HL-60/S4 treated with retinoic acid at 250 ng/mL for 4 days and 3 days (cell line): ENCODE measurements around the gene PYCR2.

ENCODE experiments used
- in situ Hi-C: fragments of 300-500 bp; cut with MboI; formaldehyde crosslinking; loops from 2 replicates; pipeline ENCODE4 v1.7.0; 2022; ENCODE audit warnings: low sequenced_read_pairs

PYCR2 gene

DNA sequence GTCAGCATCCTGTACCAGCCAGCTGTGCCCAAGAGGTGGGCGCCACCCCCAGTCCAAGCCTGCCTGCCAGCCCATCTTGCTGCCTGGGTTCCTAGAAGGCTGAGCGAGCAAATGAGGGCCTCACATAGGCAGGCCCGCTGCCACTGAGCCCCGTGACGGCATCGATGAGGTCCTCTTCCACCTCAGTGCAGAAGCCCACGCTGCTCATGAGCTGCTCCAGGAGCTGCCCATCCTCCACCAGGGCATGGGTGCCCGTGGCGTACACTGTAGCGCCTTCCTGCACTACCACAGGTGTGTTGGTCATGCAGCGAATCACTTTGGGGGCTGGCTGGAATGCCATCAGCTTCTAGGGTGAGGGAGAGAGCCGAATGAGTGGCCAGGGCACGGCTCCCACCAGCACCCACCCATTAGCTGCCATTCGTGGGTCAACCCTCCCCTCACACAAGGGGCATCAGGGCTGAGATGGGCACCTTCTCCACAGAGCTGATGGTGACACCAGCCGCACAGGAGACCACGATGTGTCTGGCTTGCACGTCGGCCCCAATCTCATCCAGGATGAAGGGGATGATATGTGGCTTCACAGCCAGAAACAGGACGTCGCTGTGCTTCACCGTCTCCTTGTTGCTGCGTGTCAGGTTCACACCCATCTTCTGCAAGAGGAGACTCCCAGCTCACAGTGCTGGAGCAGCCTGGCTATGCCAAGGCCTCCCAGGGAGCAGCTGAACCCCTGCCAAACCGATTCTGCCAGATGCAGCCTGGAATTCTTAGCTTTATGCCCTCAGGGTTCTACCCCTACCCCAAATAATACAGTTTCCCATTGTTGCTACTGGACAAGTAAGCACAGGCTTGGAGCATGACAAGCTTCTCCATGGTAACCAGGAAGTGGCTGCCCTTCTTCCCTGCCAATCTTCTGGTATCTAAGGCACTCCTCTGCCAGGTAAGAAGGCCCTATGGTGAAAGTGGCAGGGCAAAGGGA is 2.0 kb downstream of the PYCR2 start:
- in situ Hi-C loops, result no loop called here

DNA sequence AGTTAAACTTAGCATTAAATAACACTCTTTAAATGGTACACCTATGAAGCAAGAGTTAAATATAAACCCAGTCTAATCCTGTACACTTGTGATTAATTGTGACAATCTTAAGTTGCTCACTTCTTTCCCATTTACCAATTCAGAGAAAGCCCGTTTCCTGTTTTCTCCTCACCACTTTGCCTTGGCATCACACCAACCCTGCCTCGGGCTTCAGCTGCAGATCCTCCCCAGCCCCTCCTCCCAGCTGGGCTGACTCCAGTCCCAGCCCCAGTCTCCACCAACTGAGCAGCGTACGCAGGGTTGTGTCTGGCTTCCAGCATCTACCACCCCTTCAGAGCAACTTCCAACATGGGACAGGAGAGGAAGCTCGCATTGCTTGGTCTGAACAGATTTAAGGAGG is 4.1 kb downstream of the PYCR2 start:
- in situ Hi-C loops, result no loop called here

DNA sequence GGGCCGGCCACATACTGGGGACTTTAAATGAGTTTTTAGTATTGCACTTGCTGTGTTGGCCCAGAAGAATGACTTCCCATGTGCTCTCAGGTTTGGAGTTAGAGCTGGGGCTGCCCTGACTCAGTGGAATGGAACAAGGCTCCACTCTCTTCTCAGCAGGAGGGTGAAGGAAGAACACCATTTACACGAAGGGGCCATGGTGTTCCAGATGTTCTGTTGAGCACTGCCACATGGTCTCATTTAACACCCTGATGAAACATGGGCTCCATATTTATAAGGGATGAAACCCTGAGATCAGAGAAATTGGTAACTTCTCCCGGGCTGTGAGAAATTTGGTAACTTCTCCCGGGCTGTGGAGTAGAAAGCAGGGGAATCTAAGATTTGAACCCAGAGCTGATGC is 5.8 kb downstream of the PYCR2 start:
- in situ Hi-C loops, result no loop called here

DNA sequence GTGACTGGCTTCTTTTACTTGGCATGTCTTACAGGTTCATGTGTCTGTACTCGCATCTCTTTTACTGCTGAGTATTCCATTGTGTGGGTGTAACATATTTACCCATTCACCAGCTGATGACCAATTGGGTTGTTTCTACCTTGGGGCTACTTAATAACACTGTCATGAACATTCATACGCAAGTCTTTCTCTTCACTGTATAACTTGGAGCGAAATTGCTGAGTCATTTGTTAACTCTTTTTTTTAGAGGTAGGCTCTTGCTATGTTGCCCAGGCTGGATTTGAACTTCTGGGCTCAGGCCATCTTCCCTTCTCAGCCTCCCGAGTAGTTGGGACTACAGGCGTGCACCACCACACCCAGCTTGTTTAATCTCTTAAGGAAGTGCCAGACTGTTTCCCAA is 6.5 kb downstream of the PYCR2 start:
- in situ Hi-C loops, result no loop called here

DNA sequence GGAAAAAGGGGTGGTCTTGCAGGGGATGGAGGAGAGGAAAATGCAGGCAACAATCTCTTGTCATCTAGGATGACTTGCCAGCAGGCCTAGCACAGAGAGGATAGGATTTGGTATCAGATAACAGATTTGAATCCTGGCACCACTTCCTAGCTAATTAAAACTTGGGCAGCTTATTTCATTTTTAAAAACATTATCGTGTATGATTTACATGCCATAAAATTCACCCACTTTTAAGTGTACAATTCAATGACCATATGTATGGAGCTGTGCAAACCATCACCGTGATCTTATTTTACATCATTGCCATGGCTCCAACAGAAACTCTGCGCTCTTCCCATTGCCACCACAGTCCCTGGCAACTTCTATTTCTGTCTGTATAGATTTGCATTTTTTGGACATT is 6.9 kb downstream of the PYCR2 start:
- in situ Hi-C loops, result no loop called here

DNA sequence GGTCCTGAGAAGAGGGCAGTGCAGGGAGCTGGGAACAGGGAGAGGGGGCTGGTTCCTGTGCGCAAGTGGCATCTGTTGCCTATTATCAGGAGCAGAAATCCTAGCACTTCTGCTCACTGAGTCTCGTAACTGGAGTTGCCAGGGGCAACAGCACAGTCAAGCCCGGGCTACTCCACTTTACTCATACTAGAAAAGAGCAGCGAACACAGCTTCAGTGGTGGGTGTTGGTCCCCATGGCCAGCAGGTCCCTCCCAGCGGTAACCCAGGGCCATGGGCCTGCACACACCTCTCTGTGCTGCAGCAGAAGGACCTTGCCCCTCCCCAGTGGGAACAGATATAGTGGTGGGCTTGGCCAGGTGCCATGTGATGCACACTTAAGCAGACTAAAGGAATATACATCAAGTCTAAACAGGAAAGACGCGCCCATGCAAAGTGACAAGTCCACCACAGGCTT is 8.5 kb downstream of the PYCR2 start:
- in situ Hi-C loops, result no loop called here

DNA sequence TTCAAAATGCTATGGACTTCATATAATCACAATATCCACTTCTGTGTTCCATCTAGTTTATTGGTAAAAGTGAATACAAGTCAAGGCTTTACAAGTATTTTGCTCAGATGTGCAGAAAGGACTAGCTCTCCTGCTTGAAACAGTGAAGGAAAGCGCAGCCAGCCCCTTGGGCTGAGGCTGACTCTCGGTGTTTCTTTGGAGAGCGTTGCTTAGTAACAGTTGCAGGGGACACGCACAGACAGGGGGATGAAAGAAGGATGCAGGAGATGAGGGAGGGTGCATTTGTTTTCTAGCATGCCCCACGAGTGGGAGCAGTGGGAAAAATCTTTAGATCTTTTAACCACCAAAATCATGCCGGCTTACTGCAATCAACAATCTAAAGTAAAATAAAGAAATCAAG is 9.1 kb downstream of the PYCR2 start:
- in situ Hi-C loops, result no loop called here

DNA sequence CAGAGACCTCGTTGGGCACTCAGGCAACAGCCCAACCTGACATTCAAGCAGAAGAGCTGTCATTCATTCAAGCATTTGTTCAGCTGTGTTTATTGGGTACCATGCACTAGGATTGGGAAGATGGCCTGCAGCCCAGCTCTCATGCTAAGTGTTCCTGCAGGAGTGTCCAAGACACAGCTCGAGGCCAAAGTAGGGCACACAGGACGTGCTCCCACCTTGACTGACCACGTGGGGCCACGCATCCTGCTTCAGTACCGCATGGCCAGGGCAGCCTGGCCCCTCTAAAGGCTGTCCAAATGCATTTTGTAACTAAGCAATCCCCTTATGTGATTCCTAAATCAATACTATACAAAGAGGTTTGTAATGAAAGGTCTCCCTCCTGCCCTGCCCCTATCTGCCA is 9.7 kb downstream of the PYCR2 start:
- in situ Hi-C loops, result no loop called here

DNA sequence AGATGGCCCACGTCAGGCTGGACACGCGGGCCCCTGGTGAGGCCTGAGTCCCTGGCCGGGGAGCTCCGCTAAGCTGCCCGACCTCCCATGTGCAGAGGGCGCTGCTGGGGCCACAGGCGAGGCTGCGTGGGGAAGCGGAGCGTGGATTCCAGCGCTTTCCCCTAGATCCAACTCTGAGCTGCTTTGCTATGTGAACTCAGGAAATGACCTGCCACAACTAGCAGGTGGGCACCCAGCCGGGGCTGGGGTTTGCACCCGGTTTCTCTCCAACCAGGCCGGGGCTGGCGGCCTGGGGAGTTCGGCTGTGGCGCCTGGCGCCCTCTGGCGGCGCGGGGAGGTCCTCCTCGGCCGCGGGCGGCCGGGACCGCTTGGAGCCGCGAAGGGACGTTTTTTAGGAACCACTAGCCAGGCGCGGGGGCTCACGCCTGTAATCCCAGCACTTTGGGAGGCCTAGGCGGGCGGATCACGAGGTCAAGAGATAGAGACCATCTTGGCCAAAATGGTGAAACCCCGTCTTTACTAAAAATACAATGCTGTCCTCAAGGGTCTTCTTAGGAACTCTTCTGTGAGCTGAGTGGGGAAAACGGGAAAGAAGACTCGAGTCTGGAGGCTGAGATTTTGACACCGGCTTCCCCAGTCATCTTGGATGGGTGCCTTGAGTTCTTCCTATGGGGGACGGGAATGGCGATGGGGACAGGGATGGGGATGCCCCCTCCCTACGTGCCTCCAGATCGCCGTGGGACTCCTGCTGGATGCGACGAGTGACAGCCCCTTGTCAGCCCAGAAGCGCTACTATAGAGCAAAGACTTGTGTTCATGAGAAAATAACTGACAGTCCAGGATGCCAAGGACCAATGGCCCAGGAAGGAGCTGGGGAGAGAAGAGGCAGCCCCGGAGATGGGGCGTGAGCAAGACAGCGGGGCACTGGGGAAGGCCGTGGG is 12.6 kb downstream of the PYCR2 start:
- in situ Hi-C loops, result no loop called here

DNA sequence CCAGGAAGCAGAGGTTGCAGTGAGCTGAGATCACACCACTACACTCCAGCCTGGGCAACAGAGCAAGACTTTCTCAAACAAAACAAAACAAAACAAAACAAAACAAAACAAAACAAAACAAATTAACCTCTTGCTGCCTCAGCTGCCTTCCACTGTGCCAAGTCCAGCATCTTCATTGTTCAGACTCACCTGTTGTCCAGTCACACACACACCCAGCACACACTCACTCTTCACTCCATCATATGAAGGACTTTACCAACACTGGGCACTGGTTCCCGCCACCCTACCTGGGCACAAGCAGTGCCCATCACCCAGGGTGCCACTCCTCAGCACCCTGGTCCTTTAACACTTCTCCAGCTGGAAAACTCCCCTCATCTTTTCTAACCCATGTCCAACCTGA is 14.6 kb downstream of the PYCR2 start:
- in situ Hi-C loops, result no loop called here

DNA sequence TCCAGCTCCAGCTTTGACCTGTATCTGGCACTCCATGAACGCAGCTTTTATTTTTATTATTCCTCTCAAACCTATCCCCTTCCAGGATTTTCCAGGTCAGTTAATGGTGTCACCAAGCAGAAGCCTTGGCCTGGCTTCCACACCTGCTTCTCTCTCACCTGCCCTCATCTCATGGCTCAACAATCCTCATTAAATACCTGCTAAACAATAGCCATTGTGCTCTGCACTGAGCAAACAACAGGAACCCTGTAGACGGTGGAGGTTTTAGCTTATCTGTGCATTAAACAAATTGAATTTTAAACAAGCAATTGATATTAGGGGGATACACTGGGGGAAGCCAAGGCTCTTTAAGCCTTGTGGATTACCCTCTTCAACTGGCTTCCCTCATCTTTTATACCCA is 15.3 kb downstream of the PYCR2 start:
- in situ Hi-C loops, result no loop called here

DNA sequence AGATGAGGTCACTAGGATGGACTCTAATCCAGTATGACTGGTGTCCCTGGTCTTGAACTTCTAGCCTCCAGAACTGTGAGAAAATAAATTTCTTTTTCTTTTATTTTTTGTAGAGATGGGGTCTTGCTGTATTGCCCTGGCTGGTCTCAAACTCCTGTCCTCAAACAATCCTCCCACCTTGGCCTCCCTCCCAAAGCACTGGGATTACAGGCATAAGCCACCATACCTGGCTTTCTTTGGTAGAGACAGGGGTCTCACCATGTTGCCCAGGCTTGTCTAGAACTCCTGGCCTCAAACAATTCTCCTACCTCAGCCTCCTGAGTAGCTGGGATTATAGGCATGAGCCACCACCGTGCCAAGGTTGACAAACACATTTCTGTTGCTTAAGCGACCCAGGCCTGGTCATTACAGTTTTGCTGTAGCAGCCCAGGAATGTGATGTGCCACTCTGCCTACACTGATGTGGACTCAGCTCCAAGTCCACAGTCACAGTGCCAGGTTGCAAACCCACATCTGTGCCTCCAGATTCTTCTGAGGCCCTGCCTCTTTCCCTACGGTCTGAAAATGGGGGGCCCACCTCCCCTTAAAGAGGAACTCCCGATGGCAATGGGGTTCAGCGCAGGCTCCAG is 15.9 kb downstream of the PYCR2 start:
- in situ Hi-C loops, result no loop called here

DNA sequence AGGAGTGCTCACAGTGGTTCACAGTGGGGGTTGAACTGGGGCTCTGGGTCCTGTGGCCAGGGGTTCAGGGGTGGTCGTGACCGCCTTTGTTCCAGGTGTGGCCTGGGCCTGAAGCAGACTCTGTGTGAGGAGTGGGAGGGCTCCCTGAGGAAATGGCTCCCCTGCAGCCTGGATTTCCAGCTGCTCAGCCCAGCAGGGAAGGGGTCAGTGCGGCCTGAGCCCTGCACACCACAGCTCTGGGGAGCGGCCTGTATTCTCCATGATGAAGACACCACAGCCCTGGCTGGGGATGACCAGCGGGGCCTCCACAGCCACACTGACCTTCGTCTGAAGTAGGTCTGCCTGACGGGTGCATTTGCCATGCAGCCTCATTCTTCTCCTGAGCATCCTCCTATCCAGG is 16.7 kb downstream of the PYCR2 start:
- in situ Hi-C loops, result no loop called here

DNA sequence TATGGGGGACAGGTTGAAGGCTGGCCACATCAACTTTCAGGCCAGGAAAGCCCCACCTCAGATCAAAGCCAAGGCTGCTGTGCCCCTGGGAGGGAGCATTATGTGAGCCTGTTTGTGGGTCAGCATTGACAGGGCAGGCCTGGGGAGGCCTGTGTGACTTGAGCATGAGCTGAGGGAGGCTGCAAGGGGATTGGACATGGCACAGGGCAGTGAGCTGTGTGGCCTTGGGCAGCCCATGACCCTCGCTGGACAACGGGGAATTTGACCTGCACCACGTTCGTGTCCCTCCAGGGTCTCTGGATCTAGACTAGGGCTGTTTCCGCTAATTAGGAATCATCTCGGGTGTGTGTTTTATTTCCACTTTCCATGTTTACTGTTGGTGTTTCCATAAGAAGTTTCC is 17.6 kb downstream of the PYCR2 start:
- in situ Hi-C loops, result no loop called here

DNA sequence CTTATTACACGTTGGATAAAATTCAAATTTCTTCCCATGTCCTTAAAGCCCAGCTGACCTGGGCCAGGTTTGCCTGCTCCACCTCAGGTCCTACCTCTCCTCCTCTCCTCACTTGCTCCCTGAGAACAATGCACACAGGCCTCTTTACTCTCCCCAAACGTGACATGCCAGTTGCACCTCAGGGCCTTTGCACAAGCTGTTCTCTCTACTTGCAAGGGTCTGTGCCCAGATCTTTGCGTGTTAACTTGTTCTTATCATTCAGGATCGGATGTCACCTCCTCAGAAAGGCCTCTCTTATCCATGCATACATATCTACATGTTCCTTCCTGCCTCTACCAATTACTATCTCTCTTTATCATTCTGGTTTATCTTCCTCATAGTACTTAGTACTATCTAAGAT is 20.4 kb downstream of the PYCR2 start:
- in situ Hi-C loops, result no loop called here

DNA sequence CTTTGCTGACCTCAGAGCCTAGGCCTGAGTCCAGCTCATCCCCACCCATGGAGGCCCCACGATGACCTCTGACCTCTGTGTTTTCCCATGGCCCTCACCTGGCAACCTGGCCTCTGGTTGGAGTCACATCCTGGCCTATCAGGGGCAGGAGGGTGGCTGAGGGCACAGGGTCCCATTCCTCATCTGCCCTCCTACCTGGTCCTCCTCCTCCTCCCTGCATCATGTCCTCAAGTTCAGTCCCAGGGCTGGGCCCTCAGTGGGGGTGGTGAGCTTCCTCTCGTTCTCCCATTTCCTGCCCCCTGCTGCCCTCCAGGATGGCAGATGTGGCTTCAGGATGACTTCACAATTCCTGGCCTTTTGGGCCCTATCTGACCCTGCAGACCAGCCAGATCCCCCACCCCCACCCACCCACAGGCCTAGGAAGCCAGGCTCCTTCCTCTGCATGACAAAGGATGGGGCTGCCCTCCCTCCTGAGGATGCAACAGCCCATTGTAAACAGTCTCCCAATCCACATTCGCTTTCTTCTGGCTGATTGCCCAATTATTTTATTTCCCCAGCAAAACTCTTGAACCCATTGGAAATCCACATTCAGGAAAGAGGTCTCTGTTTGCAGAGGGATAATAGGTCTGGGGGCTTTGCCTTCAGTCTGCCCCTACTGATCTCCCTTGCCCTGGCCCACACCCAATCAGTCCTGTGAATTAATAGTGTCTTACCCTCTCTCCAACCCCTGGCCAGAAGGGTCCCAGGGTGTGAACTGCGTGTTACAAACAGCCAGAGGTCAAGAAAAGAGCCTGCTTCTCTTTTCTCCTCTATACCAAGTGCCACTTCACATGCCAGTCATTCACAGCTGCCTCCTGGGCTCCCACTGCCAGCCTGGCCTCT is 24.8 kb downstream of the PYCR2 start:
- in situ Hi-C loops, result no loop called here

DNA sequence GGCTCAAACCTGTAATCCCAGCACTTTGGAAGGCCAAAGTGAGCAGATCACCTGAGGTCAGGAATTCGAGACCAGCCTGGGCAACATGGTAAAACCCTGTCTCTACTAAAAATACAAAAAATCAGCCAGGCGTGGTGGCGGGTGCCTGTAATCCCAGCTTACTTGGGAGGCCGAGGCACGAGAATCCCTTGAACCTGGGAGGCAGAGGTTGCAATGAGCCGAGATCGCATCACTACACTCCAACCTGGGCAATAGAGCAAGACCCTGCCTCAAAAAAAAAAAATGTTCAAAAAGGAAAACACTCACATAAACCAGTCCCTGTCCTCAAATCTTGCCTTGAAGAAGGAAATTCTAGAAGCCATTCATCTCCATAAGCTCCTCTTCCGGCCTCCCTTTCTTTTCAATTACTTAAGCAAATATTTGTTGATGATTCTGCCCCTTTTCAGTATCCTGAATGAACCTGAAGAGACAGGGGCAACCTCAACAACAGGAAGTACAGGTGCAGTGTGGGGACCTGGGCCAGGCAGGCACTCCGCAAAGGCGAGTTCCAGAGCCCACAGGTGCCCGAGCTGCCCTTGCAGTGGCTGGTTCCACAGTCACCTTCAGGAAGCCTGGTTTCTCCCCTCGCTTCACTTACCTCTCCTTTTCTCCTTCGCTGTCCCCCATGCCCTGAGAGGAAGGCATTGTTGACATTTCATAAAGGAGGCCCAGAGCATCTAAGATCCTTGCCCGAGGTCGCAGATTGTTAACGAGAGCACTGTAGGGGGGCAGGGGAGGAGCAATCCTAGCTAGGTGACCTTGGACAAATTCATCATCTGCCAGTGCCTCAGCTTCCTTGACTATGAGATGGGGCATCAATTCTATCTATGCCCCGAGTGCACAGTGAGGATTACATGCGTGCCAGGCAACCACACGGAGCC is 26.2 kb downstream of the PYCR2 start:
- in situ Hi-C loops, result no loop called here

DNA sequence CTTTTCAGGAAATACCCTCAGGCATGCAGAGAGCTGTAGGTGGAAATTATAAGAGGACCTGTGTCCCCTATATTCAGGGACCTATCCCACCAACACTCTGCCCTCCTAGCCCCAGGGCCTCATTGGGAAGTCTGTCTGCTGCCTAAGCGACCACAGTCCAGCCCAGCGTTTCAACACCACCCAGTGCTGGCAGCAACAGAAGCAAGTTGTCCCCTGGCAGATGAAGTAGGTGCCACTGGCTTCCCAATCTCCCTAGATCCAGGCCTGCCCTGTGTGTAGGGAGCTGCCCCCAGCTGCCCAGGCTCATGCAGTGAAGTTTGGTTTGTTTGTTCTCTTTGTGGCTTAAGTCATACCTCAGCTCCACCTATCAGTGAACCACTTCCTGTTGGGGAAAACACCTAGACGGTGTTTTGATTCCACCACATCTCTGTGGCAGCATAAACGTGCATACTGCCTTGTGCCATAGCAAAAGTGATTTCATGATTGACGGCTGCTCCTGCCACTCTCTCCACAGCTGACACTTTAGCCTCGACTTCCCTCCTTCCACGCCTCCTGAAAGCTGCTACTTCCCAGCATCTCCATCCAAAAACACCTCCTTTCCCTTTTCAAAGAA is 27.0 kb downstream of the PYCR2 start:
- in situ Hi-C loops, result no loop called here

DNA sequence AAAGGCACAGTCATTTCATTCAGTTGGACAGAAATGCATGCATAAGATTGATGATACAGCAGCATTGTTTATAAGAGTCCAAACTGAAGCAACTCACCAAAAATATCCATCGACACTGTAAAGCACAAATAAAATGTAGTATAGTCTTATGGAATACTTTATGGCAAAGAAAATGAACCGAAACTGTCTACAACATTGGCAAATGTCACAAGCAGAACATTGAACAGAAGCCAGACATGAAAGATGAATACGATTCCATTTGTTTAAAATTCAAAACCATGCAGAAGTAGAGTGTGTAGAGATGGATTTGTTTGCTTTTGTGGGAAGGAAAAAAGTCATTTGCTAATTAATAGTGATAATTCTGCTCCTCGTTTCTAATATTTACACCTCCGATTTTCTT is 27.6 kb downstream of the PYCR2 start:
- in situ Hi-C loops, result no loop called here
